Heart left ventricle (tissue), 13 donors: ENCODE data around the gene IFNA8.

ENCODE experiments used
- POLR2A ChIP-seq, 2 donors: fragments of 450-650 bp; IDR thresholded peaks; one replicate each; pipeline ENCODE4 v1.6.1; 2017; ENCODE audit warnings: antibody characterized with exemption in 2 of 2, mild to moderate bottlenecking in 2 of 2, moderate library complexity in 2 of 2
- TF ChIP-seq, protein P1 (sequence below), 12 donors: fragments of 200-600 bp; sonication (generic) in 4 of 12; IDR thresholded peaks; one replicate each; pipeline versions ENCODE4 v1.5.0 to v1.8.0; 2018 to 2022; ENCODE audit warnings: antibody characterized with exemption in 12 of 12, mild to moderate bottlenecking in 5 of 12
- donor health status: ischemic (EF 13 %, LVEDD 7.1; RV severe dilation, severe dysfunction).
- donor health status: DM: no; HTN: yes; CAD: no.
- donor health status: DM: no; HTN: no; CAD: no.
- donor health status: ischemic (EF 25% LVEDD 6.9; RV normal size, moderate dysfunction).
- donor health status: ischemic (EF 25% LVEDD 5.7; RV mildly dilated, moderate dysfunction).
- donor health status: ischemic (EF 35%, LVEDD 5.7; RV mildly dilated, moderate dysfunction).
- donor health status: nonischemic (EF 11% LVEDD 7.7; RV severe dilation, severe dysfunction).
- donor health status: DM: yes; HTN: yes; CAD: no.
- donor health status: PGD.
- donor health status: ischemic (EF 29% LVEDD 5.4; RV normal size, mild dysfunction).
- donor health status: nonischemic (EF 23%, LVEDD 6.1; RV moderate dilation, normal function).

DNA sequence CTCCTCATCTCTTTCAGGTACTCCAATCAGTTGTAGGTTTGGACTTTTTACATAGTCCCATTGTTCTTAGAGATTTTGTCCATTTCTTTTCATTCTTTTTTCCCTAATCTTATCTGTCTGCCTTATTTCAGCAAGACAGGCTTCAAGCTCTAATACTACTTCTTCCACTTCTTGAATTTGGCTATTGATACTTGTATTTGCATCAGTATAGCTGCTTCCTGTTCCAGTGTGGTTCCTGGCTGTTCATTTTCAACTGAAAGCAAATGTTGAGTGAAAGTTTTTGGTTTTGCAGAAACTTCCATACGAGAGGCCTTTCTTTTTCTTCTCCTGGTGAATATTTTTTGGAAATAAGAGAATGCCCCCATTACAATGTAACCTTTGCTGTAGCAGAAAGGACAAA is 19.3 kb downstream of the IFNA8 start:
- TF ChIP-seq, protein P1, sequence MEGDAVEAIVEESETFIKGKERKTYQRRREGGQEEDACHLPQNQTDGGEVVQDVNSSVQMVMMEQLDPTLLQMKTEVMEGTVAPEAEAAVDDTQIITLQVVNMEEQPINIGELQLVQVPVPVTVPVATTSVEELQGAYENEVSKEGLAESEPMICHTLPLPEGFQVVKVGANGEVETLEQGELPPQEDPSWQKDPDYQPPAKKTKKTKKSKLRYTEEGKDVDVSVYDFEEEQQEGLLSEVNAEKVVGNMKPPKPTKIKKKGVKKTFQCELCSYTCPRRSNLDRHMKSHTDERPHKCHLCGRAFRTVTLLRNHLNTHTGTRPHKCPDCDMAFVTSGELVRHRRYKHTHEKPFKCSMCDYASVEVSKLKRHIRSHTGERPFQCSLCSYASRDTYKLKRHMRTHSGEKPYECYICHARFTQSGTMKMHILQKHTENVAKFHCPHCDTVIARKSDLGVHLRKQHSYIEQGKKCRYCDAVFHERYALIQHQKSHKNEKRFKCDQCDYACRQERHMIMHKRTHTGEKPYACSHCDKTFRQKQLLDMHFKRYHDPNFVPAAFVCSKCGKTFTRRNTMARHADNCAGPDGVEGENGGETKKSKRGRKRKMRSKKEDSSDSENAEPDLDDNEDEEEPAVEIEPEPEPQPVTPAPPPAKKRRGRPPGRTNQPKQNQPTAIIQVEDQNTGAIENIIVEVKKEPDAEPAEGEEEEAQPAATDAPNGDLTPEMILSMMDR (IDR thresholded peaks at IDR 0.05): no peak
- no peak for TF ChIP-seq POLR2A (IDR thresholded peaks at IDR 0.05)
